Nephron progenitor cell (in vitro differentiated cells): Measurements from ENCODE around the gene CYP27A1.

Source experiments
- DNase-seq: peaks from one replicate; pipeline ENCODE4 v3.0.0; 2021
- H3K27ac Mint-ChIP-seq: 2 replicates; pipeline ENCODE4 v1.8.0; 2021; ENCODE audit warnings: mild to moderate bottlenecking, moderate library complexity, mixed read lengths
- H3K27me3 Mint-ChIP-seq: 2 replicates; pipeline ENCODE4 v1.8.0; 2021; ENCODE audit warnings: mild to moderate bottlenecking, low read depth, mixed read lengths; ENCODE audit not compliant: poor library complexity
- H3K36me3 Mint-ChIP-seq: 2 replicates; pipeline ENCODE4 v1.8.0; 2021; ENCODE audit warnings: low read depth, mixed read lengths
- H3K4me1 Mint-ChIP-seq: 2 replicates; pipeline ENCODE4 v1.8.0; 2021; ENCODE audit warnings: mixed read lengths
- H3K4me3 Mint-ChIP-seq: 2 replicates; pipeline ENCODE4 v1.8.0; 2021; ENCODE audit warnings: mild to moderate bottlenecking, moderate library complexity, mixed read lengths
- H3K9me3 Mint-ChIP-seq: 2 replicates; pipeline ENCODE4 v1.8.0; 2021; ENCODE audit warnings: mild to moderate bottlenecking, moderate library complexity, mixed read lengths
- CTCF ChIP-seq: fragments of 200-600 bp; sonication (generic); IDR thresholded peaks from 2 replicates; pipeline ENCODE4 v1.5.0; 2021; ENCODE audit warnings: antibody characterized with exemption

Gene CYP27A1

GRCh38 chr2:218856896-218857243 is 74.9 kb downstream of the CYP27A1 start:
- no peaks in the 10 kb centered on the region for H3K9me3 Mint-ChIP-seq
- no peak overlapping the region for H3K4me3 Mint-ChIP-seq
- H3K4me1 Mint-ChIP-seq: peaks cover 60% of the 10 kb centered on the region
- H3K27ac Mint-ChIP-seq: no peak overlapping the region
- no peak for TF ChIP-seq CTCF
- H3K36me3 Mint-ChIP-seq: no peaks in the 10 kb centered on the region
- DNase-seq: no peak
- H3K27me3 Mint-ChIP-seq: peaks cover 90% of the 10 kb centered on the region

GRCh38 chr2:218857371-218858137 is 75.6 kb downstream of the CYP27A1 start:
- Mint-ChIP-seq H3K27me3 (peaks cover 97% of the 10 kb centered on the region), H3K36me3 (no peaks in the 10 kb centered on the region), H3K9me3 (no peaks in the 10 kb centered on the region), H3K4me3 (no peak overlapping the region), H3K4me1 (peaks cover 60% of the 10 kb centered on the region), H3K27ac (no peak overlapping the region)
- no peak for TF ChIP-seq CTCF
- DNase-seq: no peak

GRCh38 chr2:218858138-218858445 is 76.1 kb downstream of the CYP27A1 start:
- TF ChIP-seq CTCF: no peak
- DNase-seq: no peak
- H3K27ac Mint-ChIP-seq: no peak overlapping the region
- no peaks in the 10 kb centered on the region for H3K9me3 Mint-ChIP-seq
- peaks cover 57% of the 10 kb centered on the region for H3K4me1 Mint-ChIP-seq
- peaks cover 97% of the 10 kb centered on the region for H3K27me3 Mint-ChIP-seq
- H3K4me3 Mint-ChIP-seq: no peak overlapping the region
- H3K36me3 Mint-ChIP-seq: no peaks in the 10 kb centered on the region

- Mint-ChIP-seq H3K27me3 (peaks cover 97% of the 10 kb centered on the region), H3K4me1 (peaks cover 49% of the 10 kb centered on the region), H3K27ac (no peak overlapping the region), H3K4me3 (peak overlapping the region; percentile 78), H3K36me3 (no peaks in the 10 kb centered on the region), H3K9me3 (no peaks in the 10 kb centered on the region)
- no peak for TF ChIP-seq CTCF
- peak; percentile 50 for DNase-seq
Observed at GRCh38 chr2:218858671-218859555, 77.0 kb downstream of the CYP27A1 start.

- Mint-ChIP-seq H3K4me1 (peaks cover 44% of the 10 kb centered on the region), H3K4me3 (peak within 1 kb of the TSS; percentile 78), H3K36me3 (no peaks in the 10 kb centered on the region), H3K27ac (no peak within 1 kb of the TSS), H3K9me3 (no peaks in the 10 kb centered on the region), H3K27me3 (peaks cover 97% of the 10 kb centered on the region)
- peak; percentile 81 for DNase-seq
- TF ChIP-seq CTCF: no peak
Observed at GRCh38 chr2:218859556-218859987, 77.6 kb downstream of the CYP27A1 start, which contains the start of gene WNT6. TSS of gene WNT6 (plus strand) at chr2:218859805. CDS start at chr2:218860038, 233 bp downstream.
